IMR-90 (cell line): ENCODE results near the gene SH3TC1.

Experiments
- CEBPB ChIP-seq: IDR thresholded peaks from 2 replicates; pipeline ENCODE4 v1.6.1; 2012; ENCODE audit warnings: low read depth, low read length, improper control_type of control experiment
- CHD1 ChIP-seq: IDR thresholded peaks from 2 replicates; pipeline ENCODE4 v1.6.1; 2012; ENCODE audit warnings: low read depth, low read length, improper control_type of control experiment
- ELK1 ChIP-seq: fragments of 150-350 bp; IDR thresholded peaks from 2 replicates; pipeline ENCODE4 v1.6.1; 2016; ENCODE audit warnings: low read depth, mild to moderate bottlenecking, low read length, moderate library complexity, borderline replicate concordance
- MAFK ChIP-seq: IDR thresholded peaks from 2 replicates; pipeline ENCODE4 v1.6.1; 2012; ENCODE audit warnings: low read depth, low read length, improper control_type of control experiment
- MAZ ChIP-seq: IDR thresholded peaks from 2 replicates; pipeline ENCODE4 v1.6.1; 2012; ENCODE audit warnings: low read depth, mild to moderate bottlenecking, low read length, improper control_type of control experiment, moderate library complexity, borderline replicate concordance
- MXI1 ChIP-seq: IDR thresholded peaks from 2 replicates; pipeline ENCODE4 v1.6.1; 2012; ENCODE audit warnings: low read depth, mild to moderate bottlenecking, low read length, moderate library complexity, borderline replicate concordance
- POLR2A ChIP-seq: IDR thresholded peaks from 2 replicates; pipeline ENCODE4 v1.6.1; 2012; ENCODE audit warnings: mild to moderate bottlenecking, low read depth, low read length
- RAD21 ChIP-seq: IDR thresholded peaks from 2 replicates; pipeline ENCODE4 v1.6.1; 2012; ENCODE audit warnings: low read length, improper control_type of control experiment
- RCOR1 ChIP-seq: IDR thresholded peaks from 2 replicates; pipeline ENCODE4 v1.6.1; 2012; ENCODE audit warnings: mild to moderate bottlenecking, low read length, improper control_type of control experiment; ENCODE audit not compliant: insufficient replicate concordance
- RFX5 ChIP-seq: IDR thresholded peaks from 2 replicates; pipeline ENCODE4 v1.8.0; 2012; ENCODE audit warnings: low read depth, mild to moderate bottlenecking, low read length, moderate library complexity
- SMC3 ChIP-seq: fragments of 150-350 bp; IDR thresholded peaks from 2 replicates; pipeline ENCODE4 v1.6.1; 2016; ENCODE audit warnings: low read depth, mild to moderate bottlenecking, antibody characterized with exemption, low read length, moderate library complexity
- TF ChIP-seq, protein P1 (sequence below): conservative IDR thresholded peaks from 2 replicates; pipeline ENCODE4 v1.5.1; 2012; ENCODE audit warnings: mild to moderate bottlenecking, low read depth, low read length, improper control_type of control experiment
- TF ChIP-seq, protein P2 (sequence below): fragments of 150-350 bp; IDR thresholded peaks from 2 replicates; pipeline ENCODE4 v1.6.1; 2017; ENCODE audit warnings: mild to moderate bottlenecking, antibody characterized with exemption, low read length, low read depth

DNA sequence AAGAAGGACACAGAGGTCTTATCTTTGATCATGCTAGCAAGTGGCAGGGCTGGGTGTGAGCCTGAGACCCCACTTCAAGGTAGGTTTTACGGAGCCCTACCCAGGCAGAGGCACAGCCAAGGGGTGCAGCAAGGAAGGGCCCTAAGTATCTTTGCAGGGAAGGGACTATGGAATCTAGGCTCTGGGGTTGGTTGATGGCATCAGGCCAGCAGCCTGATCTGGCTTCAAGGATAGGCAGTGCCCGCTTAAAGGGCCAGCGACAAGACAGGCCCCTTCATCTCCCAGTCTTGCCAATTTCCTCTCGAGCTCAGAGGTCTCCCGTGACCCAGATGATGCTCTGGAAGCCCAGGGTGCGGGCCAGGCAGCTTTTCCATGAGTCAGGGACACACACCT lies 46.2 kb upstream of the SH3TC1 start:
- no peak for TF ChIP-seq RAD21
- TF ChIP-seq MAFK, result no peak
- TF ChIP-seq, protein P1, sequence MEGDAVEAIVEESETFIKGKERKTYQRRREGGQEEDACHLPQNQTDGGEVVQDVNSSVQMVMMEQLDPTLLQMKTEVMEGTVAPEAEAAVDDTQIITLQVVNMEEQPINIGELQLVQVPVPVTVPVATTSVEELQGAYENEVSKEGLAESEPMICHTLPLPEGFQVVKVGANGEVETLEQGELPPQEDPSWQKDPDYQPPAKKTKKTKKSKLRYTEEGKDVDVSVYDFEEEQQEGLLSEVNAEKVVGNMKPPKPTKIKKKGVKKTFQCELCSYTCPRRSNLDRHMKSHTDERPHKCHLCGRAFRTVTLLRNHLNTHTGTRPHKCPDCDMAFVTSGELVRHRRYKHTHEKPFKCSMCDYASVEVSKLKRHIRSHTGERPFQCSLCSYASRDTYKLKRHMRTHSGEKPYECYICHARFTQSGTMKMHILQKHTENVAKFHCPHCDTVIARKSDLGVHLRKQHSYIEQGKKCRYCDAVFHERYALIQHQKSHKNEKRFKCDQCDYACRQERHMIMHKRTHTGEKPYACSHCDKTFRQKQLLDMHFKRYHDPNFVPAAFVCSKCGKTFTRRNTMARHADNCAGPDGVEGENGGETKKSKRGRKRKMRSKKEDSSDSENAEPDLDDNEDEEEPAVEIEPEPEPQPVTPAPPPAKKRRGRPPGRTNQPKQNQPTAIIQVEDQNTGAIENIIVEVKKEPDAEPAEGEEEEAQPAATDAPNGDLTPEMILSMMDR, result no peak
- no peak for TF ChIP-seq POLR2A
- TF ChIP-seq SMC3, result no peak
- no peak for TF ChIP-seq MXI1
- TF ChIP-seq RCOR1, result no peak
- TF ChIP-seq ELK1, result no peak
- no peak for TF ChIP-seq MAZ
- TF ChIP-seq CEBPB, result no peak
- TF ChIP-seq CHD1, result no peak
- no peak for TF ChIP-seq RFX5
- TF ChIP-seq, protein P2, sequence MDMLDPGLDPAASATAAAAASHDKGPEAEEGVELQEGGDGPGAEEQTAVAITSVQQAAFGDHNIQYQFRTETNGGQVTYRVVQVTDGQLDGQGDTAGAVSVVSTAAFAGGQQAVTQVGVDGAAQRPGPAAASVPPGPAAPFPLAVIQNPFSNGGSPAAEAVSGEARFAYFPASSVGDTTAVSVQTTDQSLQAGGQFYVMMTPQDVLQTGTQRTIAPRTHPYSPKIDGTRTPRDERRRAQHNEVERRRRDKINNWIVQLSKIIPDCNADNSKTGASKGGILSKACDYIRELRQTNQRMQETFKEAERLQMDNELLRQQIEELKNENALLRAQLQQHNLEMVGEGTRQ, result no peak
